NCI-H2029 treated with DMSO at 0.1 percent for 48 hours (cell line): ENCODE measurements around the gene SEC14L1.

ENCODE experiments used
- DNase-seq: peaks from one replicate; lab custom pipeline; 2025; lab: John Stamatoyannopoulos, UW

SEC14L1 gene

GRCh38 chr17:77214328-77214727, 73.6 kb downstream of the SEC14L1 start:
- no peak for DNase-seq

- no peak for DNase-seq
These were observed 74.0 kb downstream of the SEC14L1 start for GRCh38 chr17:77214743-77215142.

GRCh38 chr17:77215281-77215680, 74.5 kb downstream of the SEC14L1 start:
- DNase-seq, result no peak

DNA sequence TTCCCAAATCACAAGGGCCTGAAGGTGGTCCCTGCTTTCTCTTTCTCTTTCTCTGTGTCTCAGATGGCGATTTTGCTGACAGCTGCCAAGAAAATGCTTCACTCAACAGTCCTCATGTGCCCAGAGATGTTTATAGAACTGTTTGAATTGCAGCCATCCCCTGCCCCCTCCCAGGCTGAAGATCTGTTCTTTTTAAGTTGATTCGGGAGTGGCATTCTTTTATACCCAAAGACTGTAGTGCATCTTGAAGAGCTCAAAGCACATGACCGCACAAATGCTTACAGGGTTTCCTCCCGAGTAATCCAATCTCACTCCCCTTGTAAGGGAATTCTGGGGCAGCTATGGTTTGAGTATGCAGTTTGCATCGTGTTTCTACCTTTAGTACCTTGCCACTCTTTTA, 75.7 kb downstream of the SEC14L1 start:
- DNase-seq, result no peak

DNA sequence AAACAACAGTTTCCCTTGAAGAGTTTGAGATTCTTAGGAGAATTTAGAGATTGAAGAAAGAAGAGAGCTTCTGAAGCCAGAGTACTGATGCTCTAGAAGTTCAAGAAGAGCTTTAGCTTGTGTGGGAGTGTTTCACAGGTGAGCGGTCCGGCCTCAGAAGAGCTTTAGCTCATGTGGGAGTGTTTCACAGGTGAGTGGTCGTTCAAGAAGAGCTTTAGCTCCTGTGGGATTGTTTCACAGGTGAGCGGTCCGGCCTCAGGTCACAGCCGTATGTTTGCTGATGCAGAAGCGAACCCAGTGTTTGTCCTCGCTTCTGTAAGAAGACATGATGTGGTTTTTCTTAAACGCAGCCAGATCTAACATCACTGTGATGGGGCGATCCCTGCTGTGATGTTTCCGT, 76.4 kb downstream of the SEC14L1 start:
- no peak for DNase-seq

- no peak for DNase-seq
These were observed 76.8 kb downstream of the SEC14L1 start for GRCh38 chr17:77217566-77217965.

DNA sequence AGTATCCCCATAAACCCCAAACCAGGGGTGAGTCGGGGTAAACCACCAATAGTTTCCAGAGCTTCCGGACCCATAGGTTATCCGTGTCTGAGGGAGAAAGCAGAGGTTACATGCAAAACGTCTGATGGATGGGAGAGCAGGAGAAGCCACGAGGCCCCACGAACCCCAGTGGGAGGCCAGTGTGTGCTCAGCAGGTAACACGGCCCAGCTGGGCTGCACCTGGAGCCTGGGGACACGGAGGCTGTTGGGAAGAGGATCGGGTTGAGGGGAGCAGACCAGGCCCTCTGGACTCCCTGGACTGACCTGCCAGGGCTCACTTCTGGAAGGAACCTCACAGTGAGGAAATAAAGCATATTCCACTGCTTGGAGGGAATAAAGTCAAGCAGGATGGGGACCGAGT, 78.1 kb downstream of the SEC14L1 start:
- DNase-seq, result no peak

DNA sequence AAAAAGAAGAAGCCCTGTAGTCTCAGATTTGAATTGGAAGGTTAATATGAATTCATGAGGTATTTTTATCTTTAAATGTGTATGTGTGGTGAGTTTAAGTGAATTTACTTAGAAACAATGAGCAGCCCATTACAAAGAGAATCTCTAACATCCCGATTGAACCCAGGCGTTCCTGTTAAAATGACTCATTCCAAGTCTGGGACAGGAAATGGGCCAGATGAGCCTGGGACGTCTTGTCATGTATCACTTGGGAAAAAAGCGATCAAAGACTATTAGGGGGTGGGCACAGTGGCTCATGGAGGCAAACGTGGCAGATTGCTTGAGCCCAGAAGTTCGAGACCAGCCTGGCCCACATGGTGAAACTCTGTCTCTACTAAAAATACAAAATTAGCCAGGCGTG, 81.6 kb downstream of the SEC14L1 start:
- DNase-seq, result no peak

- no peak for DNase-seq
These were observed 83.1 kb downstream of the SEC14L1 start for GRCh38 chr17:77223642-77224420.

DNA sequence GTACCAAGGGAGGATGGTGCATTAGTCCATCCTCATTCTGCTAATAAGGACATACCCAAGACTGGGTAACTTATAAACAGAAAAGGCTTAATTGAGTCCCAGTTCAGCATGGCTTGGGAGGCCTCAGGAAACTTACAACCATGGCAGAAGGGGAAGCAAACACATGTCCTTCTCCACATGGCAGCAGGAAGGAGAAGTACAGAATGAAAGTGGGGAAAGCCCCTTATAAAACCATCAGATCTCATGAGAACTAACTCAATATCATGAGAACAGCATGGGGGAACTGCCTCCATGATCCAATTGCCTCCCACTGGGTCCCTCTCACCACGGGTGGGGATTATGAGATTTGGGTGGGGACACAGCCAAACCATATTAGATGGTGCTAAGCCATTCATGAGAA, 84.5 kb downstream of the SEC14L1 start:
- no peak for DNase-seq

- no peak for DNase-seq
These were observed 86.9 kb downstream of the SEC14L1 start for GRCh38 chr17:77227461-77228240.

DNA sequence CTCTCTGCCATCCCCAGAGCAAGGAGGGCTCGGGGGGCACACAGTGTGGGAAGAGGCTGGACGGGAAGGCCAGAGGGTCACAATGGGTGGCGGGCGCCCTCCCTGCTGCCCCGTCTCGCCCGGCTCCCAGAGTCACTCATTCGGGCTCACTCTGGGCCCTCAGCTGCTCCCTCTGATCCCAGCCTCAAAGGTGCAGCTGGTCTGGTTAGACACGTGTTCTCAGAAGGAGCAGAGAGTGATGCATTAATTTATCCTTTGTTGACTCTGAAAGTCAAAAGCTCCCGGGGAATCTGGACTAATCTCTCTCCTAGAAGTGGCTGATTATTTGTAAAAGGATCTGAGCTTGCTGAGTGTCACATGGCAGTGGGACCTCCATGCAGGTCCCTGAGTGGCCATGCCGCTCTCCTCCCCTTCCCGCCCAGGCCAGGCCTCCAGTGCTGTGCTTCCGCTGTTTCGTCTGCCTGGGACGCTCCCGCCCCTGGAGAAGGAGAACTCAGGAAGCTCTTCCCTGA, 87.5 kb downstream of the SEC14L1 start:
- no peak for DNase-seq

GRCh38 chr17:77228816-77229215, 88.0 kb downstream of the SEC14L1 start:
- no peak for DNase-seq

DNA sequence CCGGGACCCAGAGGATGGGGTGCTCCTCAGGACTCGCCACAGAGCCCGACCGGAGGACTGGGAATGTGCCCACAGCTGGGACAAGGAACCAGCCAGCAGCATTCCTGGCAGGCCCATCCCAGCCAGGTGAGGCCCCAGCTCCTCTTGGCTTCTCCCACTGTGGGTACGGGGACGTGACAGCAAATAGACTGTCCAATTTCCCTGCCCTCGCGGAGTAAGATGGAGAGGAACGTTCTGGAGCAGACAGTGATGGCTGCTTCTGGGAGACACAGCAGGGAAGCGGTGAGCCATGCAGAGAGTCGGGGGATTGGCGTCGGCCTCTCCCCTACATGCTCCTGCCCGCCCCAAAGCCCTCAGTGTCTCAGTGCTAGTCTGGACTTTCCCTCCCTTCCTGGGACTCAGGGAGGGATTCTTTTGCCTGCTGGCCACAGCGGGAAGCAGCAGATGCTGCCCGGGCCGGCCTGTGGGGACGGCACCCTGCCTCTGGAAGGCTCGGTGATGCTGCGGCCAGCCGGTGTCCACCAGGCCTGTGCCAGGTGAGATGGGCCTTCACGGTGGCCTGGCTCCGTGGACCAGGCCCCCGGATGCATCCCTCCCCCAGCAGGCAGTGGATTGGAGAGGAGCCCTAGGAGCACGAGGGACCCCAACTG, 89.1 kb downstream of the SEC14L1 start:
- DNase-seq, result no peak

- no peak for DNase-seq
These were observed 89.7 kb downstream of the SEC14L1 start for GRCh38 chr17:77230436-77230830.

GRCh38 chr17:77231076-77231871, 90.5 kb downstream of the SEC14L1 start:
- DNase-seq, result no peak

- DNase-seq, result no peak
These were observed 92.4 kb downstream of the SEC14L1 start for GRCh38 chr17:77233127-77233526.

DNA sequence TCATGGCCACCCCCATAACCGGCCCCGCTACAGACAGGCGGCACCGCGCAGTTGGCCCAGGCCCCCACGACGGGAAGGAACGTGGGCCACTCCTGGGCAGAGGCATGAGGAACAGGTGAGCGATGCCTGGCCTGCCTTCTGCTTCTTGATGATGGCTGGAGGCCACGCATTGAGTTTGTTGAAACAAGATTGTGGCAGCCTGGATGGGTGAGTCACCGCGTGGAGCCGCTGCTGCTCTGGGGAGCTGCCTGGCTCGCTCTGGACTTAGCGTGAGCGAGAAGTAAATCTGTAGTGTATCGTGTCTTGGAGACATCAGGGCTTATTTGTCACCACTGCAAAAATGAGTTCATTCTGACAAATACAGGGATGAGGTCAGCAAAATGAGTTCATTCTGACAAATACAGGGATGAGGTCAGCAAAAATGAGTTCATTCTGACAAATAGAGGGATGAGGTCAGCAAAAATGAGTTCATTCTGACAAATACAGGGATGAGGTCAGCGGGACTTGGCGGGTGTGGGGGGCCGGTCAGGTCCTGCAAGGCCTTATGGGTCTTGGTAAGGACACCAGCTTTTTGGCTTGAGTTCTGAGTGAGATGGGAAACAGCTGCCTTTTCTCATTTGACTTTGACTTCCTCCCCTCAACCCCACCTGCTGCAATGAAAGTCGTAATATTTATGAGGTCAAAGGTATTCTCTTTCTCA, 93.0 kb downstream of the SEC14L1 start:
- no peak for DNase-seq

- DNase-seq, result no peak
These were observed 93.9 kb downstream of the SEC14L1 start for GRCh38 chr17:77234695-77235094.

GRCh38 chr17:77235370-77235941, 94.7 kb downstream of the SEC14L1 start:
- no peak for DNase-seq
